Neuron (in vitro differentiated cells): Measurements from ENCODE around the gene SHISAL1.

Experiments used
- H2AFZ ChIP-seq: one replicate; pipeline ENCODE4 v1.6.1; 2013; ENCODE audit warnings: low read depth, mild to moderate bottlenecking, inconsistent platforms, low read length, moderate library complexity
- H3K27me3 ChIP-seq: one replicate; pipeline ENCODE4 v1.6.1; 2013; ENCODE audit warnings: low read length; ENCODE audit not compliant: insufficient read depth
- H3K36me3 ChIP-seq: one replicate; pipeline ENCODE4 v1.6.1; 2013; ENCODE audit warnings: low read length; ENCODE audit not compliant: insufficient read depth
- H3K4me1 ChIP-seq: one replicate; pipeline ENCODE4 v1.6.1; 2013; ENCODE audit warnings: low read length; ENCODE audit not compliant: insufficient read depth
- H3K4me3 ChIP-seq: 2 replicates; pipeline ENCODE4 v1.5.1; 2013; ENCODE audit warnings: mild to moderate bottlenecking, low read length, moderate library complexity
- H3K9me3 ChIP-seq: one replicate; pipeline ENCODE4 v1.6.1; 2013; ENCODE audit warnings: low read length

The SHISAL1 gene

DNA sequence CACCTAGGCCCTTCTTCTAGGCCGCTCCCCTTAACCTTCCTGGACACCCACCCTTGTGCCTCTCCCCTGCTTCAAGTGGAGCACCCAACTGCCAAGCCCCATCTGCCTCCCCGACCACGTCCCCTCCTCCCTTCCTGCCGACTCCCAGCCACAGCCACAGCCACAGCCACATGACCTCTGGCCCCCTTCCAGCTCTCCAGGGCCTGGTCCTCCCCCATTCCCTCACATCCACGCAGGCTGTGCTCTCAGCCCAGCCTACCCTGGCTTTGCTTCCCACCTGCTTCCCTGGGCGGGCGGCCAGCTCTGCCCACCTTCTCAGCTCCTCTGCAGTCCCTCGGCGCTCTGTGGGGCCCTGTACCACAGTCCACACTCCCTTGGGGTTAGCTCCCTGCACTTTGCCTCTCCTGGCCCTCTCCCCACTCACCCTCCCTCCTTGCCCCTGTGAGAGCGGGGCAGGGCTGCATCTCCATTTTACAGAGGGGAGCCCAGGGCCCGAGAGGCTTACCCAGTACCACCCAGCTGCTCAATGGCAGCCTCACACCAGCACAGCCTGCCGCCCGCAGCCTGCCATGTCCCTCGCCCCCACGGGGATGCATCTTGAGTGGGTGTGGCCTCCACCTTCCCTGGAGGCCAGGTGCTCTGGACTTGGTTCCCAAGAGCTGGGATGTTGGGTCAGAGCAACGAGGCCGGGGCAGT lies 111.7 kb downstream of the SHISAL1 start:
- Histone ChIP-seq H3K27me3 (peaks cover 15% of the 10 kb centered on the region), H2AFZ (no peak overlapping the region), H3K36me3 (no peaks in the 10 kb centered on the region), H3K4me3 (no peak overlapping the region), H3K4me1 (no peaks in the 10 kb centered on the region), H3K9me3 (no peaks in the 10 kb centered on the region)

DNA sequence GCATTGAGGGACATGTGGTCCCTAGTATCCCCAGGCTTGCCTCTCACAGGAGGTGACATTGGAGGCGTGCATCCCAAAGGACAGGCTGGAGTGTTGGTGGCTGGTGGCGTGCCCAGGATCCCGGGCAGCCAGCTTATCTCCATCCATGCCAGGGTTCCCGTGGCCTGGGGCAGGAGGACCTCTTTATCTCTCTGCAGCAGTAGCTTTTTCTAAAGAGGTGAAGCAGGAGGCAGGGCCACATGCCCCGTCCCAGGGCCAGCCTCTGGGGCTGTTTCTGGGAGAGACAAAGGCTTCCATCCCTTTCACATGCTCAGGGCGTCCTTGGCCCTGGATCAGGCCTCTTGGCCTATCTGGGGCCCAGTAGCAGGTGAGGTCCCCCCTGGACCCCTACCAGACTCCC lies 112.3 kb downstream of the SHISAL1 start:
- Histone ChIP-seq H3K4me1 (no peaks in the 10 kb centered on the region), H3K36me3 (no peaks in the 10 kb centered on the region), H3K27me3 (peaks cover 16% of the 10 kb centered on the region), H2AFZ (no peak overlapping the region), H3K4me3 (no peak overlapping the region), H3K9me3 (no peaks in the 10 kb centered on the region)

DNA sequence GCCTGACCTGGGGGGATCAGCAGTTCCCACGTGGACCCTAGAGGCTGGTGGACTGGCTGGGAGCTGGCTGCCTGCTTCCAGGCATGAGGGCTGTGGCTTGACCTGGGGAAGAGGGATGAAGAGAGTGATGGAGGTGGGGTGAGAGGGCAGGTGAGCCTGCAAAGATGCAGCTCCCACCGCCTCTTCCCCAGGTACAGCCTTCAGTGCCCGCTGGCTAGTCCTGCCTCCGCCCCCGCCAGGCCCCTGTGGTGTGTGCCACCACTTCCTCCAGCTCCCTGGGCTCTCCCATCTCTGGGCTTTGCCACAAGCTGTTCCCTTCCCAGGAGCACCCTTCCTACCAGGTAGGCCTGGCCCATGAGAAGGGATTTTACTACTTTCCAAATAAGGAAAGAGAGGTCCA lies 112.9 kb downstream of the SHISAL1 start:
- Histone ChIP-seq H3K27me3 (peaks cover 15% of the 10 kb centered on the region), H3K9me3 (no peaks in the 10 kb centered on the region), H3K36me3 (no peaks in the 10 kb centered on the region), H3K4me1 (no peaks in the 10 kb centered on the region), H3K4me3 (no peak overlapping the region), H2AFZ (no peak overlapping the region)

DNA sequence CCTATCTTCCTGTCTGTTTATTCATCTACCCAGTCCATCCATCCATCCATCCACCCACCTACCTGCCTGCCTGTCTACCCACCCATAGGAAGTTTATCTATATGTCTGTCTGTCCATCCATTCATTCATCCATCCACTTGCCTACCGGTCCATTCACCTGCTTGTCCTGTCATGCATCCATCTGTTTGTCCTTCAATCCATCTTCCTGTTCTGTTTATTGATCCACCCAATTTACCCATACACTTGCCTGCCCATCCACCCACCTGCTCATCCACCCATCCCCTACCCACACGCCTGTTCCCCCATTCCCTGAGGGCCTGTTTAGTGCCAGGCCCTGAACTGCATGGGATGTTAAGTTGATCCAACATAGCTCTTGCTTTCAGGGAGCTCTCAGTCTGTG lies 113.6 kb downstream of the SHISAL1 start:
- Histone ChIP-seq H3K4me3 (no peak overlapping the region), H3K27me3 (peaks cover 15% of the 10 kb centered on the region), H3K36me3 (no peaks in the 10 kb centered on the region)

GRCh38 chr22:44197271-44197670 lies 115.5 kb downstream of the SHISAL1 start:
- no peak overlapping the region for H2AFZ ChIP-seq
- no peak overlapping the region for H3K4me3 ChIP-seq
- H3K4me1 ChIP-seq = no peaks in the 10 kb centered on the region
- H3K9me3 ChIP-seq = no peaks in the 10 kb centered on the region
- no peaks in the 10 kb centered on the region for H3K36me3 ChIP-seq
- H3K27me3 ChIP-seq = peaks cover 15% of the 10 kb centered on the region

More for the DNA sequence above, 113.6 kb downstream of the SHISAL1 start:
- Histone ChIP-seq H3K4me1 (no peaks in the 10 kb centered on the region), H2AFZ (no peak overlapping the region), H3K9me3 (no peaks in the 10 kb centered on the region)

GRCh38 chr22:44196731-44197131 lies 116.0 kb downstream of the SHISAL1 start:
- H3K9me3 ChIP-seq = no peaks in the 10 kb centered on the region
- H3K4me1 ChIP-seq = no peaks in the 10 kb centered on the region
- H3K36me3 ChIP-seq = no peaks in the 10 kb centered on the region
- H3K4me3 ChIP-seq = no peak overlapping the region
- no peak overlapping the region for H2AFZ ChIP-seq
- peaks cover 14% of the 10 kb centered on the region for H3K27me3 ChIP-seq

DNA sequence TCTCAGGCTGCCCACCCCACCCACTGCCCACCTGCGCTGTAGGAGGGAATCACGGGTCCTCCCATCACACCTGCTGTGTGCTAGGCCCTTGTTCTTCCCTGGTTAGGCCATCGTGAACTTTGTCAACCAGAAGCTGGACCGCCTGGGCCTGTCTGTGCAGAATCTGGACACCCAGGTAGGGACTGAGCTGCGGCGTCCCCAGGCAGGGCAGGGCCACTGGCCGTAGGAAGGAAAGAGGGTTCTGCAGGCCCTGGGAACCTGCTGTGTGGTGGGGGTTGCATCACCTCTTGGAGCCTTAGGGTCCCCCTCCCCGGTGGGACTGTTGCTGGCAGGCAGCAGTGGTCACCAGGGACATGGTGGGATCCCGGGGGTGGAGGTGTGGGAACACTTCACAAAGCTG lies 116.5 kb downstream of the SHISAL1 start:
- Histone ChIP-seq H3K27me3 (peaks cover 10% of the 10 kb centered on the region), H3K9me3 (no peaks in the 10 kb centered on the region), H3K36me3 (no peaks in the 10 kb centered on the region), H3K4me1 (no peaks in the 10 kb centered on the region), H2AFZ (no peak overlapping the region), H3K4me3 (no peak overlapping the region)

DNA sequence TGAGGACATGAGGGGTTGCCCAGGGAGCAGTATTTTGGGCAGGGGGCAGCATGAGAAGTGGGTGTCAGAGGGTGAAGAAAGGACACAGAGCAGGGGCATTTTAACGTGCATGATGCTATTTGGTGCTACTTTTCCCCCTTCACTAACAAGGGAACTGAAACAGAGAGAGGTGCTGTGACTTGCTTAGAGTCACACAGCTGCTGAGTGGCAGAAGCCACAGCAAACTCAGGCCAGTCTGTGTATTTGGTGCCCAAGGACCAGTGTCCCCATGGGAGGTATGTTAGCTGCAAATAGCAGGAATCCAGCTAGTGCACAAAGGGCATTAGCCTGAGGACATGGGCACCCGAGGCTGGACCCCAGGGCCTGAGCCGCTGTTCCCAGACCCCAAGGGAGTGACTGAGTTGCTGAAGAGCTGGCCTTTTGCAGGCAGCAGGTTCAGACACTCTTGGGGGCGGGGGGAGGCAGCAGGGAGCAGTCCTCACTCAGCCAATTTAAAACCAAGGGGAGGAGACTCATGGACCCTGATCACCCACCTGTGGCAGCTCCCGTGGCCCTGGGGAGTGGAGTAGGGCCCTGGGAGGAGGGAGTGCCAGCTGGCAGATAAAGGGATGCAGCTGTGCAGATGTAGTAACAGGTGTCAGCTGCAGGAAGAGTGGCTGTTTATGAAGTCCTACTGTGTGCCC lies 117.4 kb downstream of the SHISAL1 start:
- Histone ChIP-seq H3K9me3 (no peaks in the 10 kb centered on the region), H3K27me3 (peaks cover 9% of the 10 kb centered on the region), H2AFZ (no peak overlapping the region), H3K36me3 (no peaks in the 10 kb centered on the region), H3K4me1 (no peaks in the 10 kb centered on the region), H3K4me3 (no peak overlapping the region)

DNA sequence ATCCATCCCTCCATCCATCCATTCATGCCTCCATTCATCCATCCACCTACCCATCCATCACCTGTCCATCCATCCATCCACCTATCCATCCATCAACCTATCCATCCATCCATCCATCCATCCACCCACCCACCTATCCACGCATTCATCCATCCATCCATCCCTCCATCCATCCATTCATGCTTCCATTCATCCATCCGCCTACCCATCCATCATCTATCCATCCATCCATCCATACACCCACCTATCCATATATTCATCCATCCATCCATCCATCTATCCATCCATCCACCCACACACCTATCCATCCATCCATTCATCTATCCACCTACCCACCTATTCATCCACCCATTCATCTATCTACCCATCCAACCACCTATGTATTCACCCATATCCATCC lies 118.2 kb downstream of the SHISAL1 start:
- H3K4me3 ChIP-seq = no peak overlapping the region
- no peaks in the 10 kb centered on the region for H3K9me3 ChIP-seq
- H2AFZ ChIP-seq = no peak overlapping the region
- H3K4me1 ChIP-seq = no peaks in the 10 kb centered on the region
- peaks cover 6% of the 10 kb centered on the region for H3K27me3 ChIP-seq
- H3K36me3 ChIP-seq = no peaks in the 10 kb centered on the region
